GM18520 (cell line): ENCODE results near the gene PRKAG3.
"Not testable (repeated sequence)": the region's sequence is repeated elsewhere in the genome, so short reads cannot be mapped to it uniquely, and the experiment has no call there.

ENCODE experiments used
- ATAC-seq: cut with Tn5 transposase; IDR thresholded peaks from one replicate; pipeline ENCODE4 v1.9.1; 2021; ENCODE audit not compliant: unreplicated experiment

PRKAG3 gene

DNA sequence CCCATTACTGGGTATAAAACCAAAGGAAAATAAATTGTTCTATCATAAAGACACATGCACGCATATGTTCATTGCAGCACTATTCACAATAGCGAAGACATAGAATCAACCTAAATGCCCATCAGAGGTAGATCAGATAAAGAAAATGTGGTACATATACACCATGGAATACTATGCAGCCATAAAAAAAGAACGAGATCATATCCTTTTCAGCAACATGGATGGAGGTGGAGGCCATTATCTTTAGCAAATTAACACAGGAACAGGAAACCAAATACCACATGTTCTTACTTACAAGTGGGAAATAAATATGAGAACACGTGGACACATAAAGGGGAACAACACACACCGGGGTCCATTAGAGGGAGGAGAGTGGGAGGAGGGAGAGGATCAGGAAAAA is 12.7 kb upstream of the PRKAG3 start:
- ATAC-seq: not testable (repeated sequence)

GRCh38 chr2:218839888-218840287 is 8.3 kb upstream of the PRKAG3 start:
- ATAC-seq: no peak

GRCh38 chr2:218839430-218839829 is 7.8 kb upstream of the PRKAG3 start:
- no peak for ATAC-seq

GRCh38 chr2:218837495-218837894 is 5.9 kb upstream of the PRKAG3 start:
- no peak for ATAC-seq

GRCh38 chr2:218834685-218835084 is 3.1 kb upstream of the PRKAG3 start:
- no peak for ATAC-seq

- no peak for ATAC-seq
Observed at GRCh38 chr2:218833023-218833609, 1.5 kb upstream of the PRKAG3 start.

DNA sequence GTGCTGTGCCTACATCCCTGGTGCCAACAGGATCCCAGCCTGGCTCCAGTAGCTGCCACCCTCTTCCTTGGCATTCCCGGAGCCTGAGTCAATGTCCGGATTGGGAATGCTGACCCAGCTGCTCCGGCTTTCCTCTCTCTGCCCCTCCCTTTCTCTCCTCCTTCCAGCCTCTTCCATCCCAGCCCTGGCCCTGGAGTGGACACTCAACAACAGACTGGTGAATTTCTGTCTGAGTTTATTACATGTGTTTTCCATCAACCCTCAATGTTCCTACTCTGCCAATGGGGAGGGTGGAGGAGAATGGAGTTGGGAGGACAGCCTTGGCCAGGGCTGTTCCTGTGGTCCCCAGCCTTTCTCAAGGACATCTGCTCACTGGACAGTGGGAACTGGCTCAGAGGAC is 917 bp upstream of the PRKAG3 start:
- no peak for ATAC-seq

DNA sequence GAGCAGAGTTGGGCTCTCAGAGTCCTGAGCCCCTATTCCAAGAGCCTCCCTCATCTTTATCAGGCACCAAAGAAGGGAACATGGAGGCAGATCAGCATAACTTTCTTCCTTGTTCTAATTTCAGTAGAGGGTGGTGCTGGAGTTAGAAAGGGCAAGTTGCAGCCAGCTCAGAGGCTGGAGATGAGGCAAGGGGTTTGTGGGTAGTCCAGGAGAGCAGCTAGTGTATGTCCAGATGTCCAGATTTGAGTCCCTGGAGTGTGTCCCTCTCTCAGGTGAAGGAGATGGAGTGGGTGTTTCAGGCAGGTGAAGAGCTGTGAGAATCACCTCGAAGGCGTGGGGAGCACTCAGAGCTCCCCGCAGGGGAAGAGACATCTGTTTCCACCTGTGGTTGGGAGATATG is 478 bp upstream of the PRKAG3 start:
- ATAC-seq: no peak

- no peak for ATAC-seq
Observed at GRCh38 chr2:218830526-218831306, 887 bp downstream of the PRKAG3 start.

- ATAC-seq: no peak
Observed at GRCh38 chr2:218829868-218830451, 1.6 kb downstream of the PRKAG3 start.

GRCh38 chr2:218828477-218828778 is 3.2 kb downstream of the PRKAG3 start:
- ATAC-seq: no peak

DNA sequence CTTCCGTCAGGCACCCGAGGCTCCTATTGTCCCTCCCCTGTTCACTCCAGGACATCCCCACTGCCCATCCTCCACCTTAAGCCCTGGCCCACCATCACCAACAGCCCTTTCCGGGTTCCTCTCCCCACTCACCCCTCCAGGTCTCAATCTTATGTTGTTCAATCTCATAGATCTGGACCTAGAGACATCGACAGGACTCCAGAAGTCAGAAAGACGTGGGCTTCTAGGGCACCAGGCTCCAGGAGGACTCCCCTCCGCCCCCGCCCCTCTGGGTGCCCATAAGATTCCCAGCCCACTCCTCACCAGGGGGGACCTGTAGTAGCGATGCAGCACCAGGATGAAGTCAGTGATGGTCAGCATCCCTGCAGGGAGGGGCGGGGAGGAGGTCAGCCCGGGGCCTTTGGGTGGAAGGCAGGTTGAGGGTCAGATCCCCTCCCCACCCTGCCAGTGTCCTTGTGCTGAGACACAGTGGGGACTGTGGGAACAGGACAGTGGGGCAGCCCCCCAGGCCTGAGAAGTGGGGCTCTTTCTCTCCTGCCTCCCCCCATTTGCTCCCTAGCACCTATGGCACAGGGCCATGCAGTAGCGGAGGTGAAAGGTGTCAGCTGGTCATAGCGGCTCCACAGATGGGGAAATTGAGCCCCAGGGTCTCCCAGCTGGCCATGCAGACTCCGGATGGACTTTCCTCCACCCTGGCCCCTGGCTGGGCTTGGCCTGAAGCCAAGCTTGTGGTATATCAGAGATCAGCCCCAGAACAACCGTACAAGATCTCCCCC is 3.7 kb downstream of the PRKAG3 start:
- ATAC-seq: no peak

DNA sequence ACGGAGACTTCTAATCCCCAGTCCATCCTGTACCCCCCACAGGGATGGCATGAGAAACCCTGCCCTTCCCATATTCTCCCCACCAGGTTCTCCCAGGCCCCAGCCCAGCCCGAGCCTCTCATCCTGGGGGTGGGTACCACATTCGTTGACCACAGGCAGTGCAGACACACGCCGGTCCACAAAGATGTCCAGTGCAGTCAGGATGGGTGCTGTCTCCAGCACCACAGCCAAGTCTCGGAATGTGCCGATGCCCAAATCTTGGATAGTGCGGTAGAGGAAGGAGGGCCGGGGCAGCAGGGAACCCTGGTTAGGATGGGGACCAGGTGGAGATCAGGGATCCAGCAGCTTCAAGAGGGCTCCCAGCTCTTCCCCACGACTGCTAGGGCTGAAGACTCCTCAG is 4.8 kb downstream of the PRKAG3 start:
- ATAC-seq: no peak

GRCh38 chr2:218824004-218824403 is 7.6 kb downstream of the PRKAG3 start:
- no peak for ATAC-seq

DNA sequence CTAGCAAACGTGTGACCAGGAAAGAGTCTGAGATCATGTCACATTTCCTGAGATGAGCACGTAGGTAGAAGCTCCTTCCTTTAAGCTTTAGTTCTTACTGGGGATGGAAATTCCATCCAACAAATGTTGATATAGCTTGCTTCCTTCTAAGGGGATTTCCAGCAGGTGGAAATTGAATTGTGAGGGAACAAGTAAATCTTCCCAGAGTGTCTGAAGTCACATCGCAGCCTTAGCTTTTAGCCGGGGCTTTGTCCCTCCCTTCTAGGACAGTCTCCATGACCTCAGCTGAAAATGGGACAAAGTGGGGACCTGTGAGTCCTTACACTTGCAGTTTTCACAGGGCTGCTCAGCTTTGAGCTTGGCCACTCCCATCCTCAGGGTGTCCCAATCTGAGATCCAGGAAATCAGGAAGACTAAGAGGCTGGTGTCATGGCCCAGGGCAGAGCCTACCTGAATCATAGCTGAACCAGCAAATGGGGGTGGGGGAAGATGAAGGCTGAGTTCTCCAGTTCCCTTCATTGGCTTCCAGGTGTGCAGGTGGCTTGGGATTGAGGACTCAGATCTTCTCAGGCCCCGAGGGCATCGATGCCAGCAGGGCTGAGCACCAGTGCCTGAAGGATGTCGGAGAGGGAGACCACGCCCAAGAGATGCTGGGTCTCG is 8.3 kb downstream of the PRKAG3 start:
- ATAC-seq: no peak

DNA sequence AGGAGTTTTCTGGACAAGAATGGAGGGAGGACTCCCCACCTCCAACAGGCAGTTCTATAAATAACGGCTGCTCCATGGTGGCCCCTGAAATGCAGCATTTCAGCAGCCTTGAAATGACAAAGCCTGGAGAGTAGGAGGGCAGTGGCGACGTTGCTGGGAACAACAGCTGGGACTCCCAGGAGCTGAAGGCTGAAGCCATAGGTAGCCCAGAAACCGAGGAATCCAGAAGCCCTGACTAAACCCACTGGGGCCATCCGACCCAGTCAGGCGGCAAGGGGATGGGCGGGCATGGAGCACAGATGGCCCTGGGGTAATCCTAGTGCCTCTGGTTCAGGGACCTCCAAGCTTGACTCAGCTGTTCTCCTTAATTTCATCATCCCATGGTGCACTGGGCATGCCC is 9.0 kb downstream of the PRKAG3 start:
- ATAC-seq: no peak

- no peak for ATAC-seq
Observed at GRCh38 chr2:218821605-218822211, 9.9 kb downstream of the PRKAG3 start.

- no peak for ATAC-seq
Observed at GRCh38 chr2:218820746-218821369, 10.7 kb downstream of the PRKAG3 start.

GRCh38 chr2:218819093-218819492 is 12.5 kb downstream of the PRKAG3 start:
- no peak for ATAC-seq

GRCh38 chr2:218816561-218817011 is 15.0 kb downstream of the PRKAG3 start:
- ATAC-seq: no peak
